ENCODE measurements around the gene CNGA2.

Gene CNGA2

DNA sequence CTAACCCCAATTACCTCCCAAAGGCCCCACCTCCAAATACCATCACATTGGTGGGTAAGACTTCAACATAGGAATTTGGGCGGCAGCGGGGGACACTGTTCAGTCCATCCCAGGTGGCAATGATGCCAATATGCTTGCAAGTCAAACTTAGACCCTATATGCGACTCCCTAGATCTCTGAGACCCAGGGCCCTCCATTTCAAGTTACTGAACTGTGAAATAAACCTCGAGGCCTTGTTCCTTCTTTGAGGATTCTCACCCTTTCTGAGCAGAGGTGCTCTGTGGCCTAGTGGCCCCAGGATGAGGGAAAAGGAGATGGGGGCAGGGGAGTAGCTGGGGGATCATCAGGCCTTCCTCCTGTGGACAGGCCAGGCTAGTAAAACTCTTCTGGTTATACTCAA is 44.7 kb downstream of the CNGA2 start:
- no peak overlapping the region for H3K9ac ChIP-seq (ENCODE audit: low read depth, low read length, poor library complexity)
- no peak overlapping the region for H3K14ac ChIP-seq (ENCODE audit: low read length)
- H3K79me1 ChIP-seq (ENCODE audit: low read depth, low read length), result no peaks in the 10 kb centered on the region
- H3K23ac ChIP-seq (ENCODE audit: low read depth, low read length, poor library complexity), result no peak overlapping the region
- WGBS, 2 donors (ENCODE audit: extremely low coverage in 2 of 2, insufficient read length in 2 of 2, insufficient replicate concordance in 1 of 2), result no CpG with 5 or more reads among the region's 4 CpGs
- H3K36me3 ChIP-seq (replicated peaks in 1 of 2; ENCODE audit: control insufficient read depth in 2 of 2, insufficient read depth in 2 of 2, low read length in 2 of 2), result no peaks in the 10 kb centered on the region
- peaks cover 0 to 17% (median 0%) of the 10 kb centered on the region in 3 experiments for H3K27me3 ChIP-seq (ENCODE audit: control insufficient read depth in 3 of 3, insufficient read depth in 3 of 3, low read depth in 1 of 3, low read length in 3 of 3)
- DNase-seq (ENCODE audit: low spot score), result no peak
- no peak overlapping the region for H2BK15ac ChIP-seq (ENCODE audit: low read length)
- no peaks in the 10 kb centered on the region for H3K4me1 ChIP-seq (ENCODE audit: control insufficient read depth in 2 of 2, insufficient read depth in 1 of 2, low read depth in 1 of 2, low read length in 2 of 2)
- H3K4me2 ChIP-seq (ENCODE audit: insufficient read depth, low read length, poor library complexity, severe bottlenecking), result no peak overlapping the region
- H3K27ac ChIP-seq (replicated peaks; ENCODE audit: low read length), result no peak overlapping the region
- no peak overlapping the region for H2AK5ac ChIP-seq (ENCODE audit: low read depth, low read length)
- no peak overlapping the region for H4K8ac ChIP-seq (ENCODE audit: low read depth, low read length)
- H2BK120ac ChIP-seq (ENCODE audit: low read depth, low read length), result no peak overlapping the region
- H3K4ac ChIP-seq (ENCODE audit: low read length), result no peak overlapping the region
- H2BK5ac ChIP-seq (ENCODE audit: low read length), result no peak overlapping the region
- no peak overlapping the region for H4K91ac ChIP-seq (ENCODE audit: low read depth, low read length, poor library complexity)
- no peak overlapping the region for H3K4me3 ChIP-seq (ENCODE audit: low read length in 2 of 2)
- no peak overlapping the region for H3K18ac ChIP-seq (ENCODE audit: low read length)
- H2AFZ ChIP-seq (ENCODE audit: low read length), result no peak overlapping the region
- H2BK12ac ChIP-seq (ENCODE audit: low read length), result no peak overlapping the region
- no peaks in the 10 kb centered on the region for H3K9me3 ChIP-seq (replicated peaks in 1 of 2; ENCODE audit: control insufficient read depth in 2 of 2, insufficient read depth in 1 of 2, low read depth in 1 of 2, low read length in 2 of 2)

- Histone ChIP-seq H3K4ac (ENCODE audit: low read length) (no peak overlapping the region), H3K14ac (ENCODE audit: low read length) (no peak overlapping the region), H3K23ac (ENCODE audit: low read depth, low read length, poor library complexity) (no peak overlapping the region), H4K91ac (ENCODE audit: low read depth, low read length, poor library complexity) (no peak overlapping the region), H3K27ac (replicated peaks; ENCODE audit: low read length) (no peak overlapping the region), H2AFZ (ENCODE audit: low read length) (no peak overlapping the region), H3K18ac (ENCODE audit: low read length) (no peak overlapping the region), H3K4me3 (ENCODE audit: low read length in 2 of 2) (no peak overlapping the region), H3K4me2 (ENCODE audit: insufficient read depth, low read length, poor library complexity, severe bottlenecking) (no peak overlapping the region), H3K79me1 (ENCODE audit: low read depth, low read length) (no peaks in the 10 kb centered on the region), H2BK5ac (ENCODE audit: low read length) (no peak overlapping the region), H2BK15ac (ENCODE audit: low read length) (no peak overlapping the region), H2AK5ac (ENCODE audit: low read depth, low read length) (no peak overlapping the region), H3K36me3 (replicated peaks in 1 of 2; ENCODE audit: control insufficient read depth in 2 of 2, insufficient read depth in 2 of 2, low read length in 2 of 2) (no peaks in the 10 kb centered on the region), H3K27me3 (ENCODE audit: control insufficient read depth in 3 of 3, insufficient read depth in 3 of 3, low read depth in 1 of 3, low read length in 3 of 3) (peaks cover 0 to 14% (median 0%) of the 10 kb centered on the region in 3 experiments), H3K9me3 (replicated peaks in 1 of 2; ENCODE audit: control insufficient read depth in 2 of 2, insufficient read depth in 1 of 2, low read depth in 1 of 2, low read length in 2 of 2) (no peaks in the 10 kb centered on the region), H4K8ac (ENCODE audit: low read depth, low read length) (no peak overlapping the region), H3K4me1 (ENCODE audit: control insufficient read depth in 2 of 2, insufficient read depth in 1 of 2, low read depth in 1 of 2, low read length in 2 of 2) (no peaks in the 10 kb centered on the region), H2BK12ac (ENCODE audit: low read length) (no peak overlapping the region), H3K9ac (ENCODE audit: low read depth, low read length, poor library complexity) (no peak overlapping the region), H2BK120ac (ENCODE audit: low read depth, low read length) (no peak overlapping the region)
- WGBS, 2 donors (ENCODE audit: extremely low coverage in 2 of 2, insufficient read length in 2 of 2, insufficient replicate concordance in 1 of 2), result no CpG with 5 or more reads among the region's 4 CpGs
- no peak for DNase-seq (ENCODE audit: low spot score)
Measured at GRCh38 chrX:151780621-151781020, 46.1 kb downstream of the CNGA2 start.

- no peak overlapping the region for H2AK5ac ChIP-seq (ENCODE audit: low read depth, low read length)
- H3K4me2 ChIP-seq (ENCODE audit: insufficient read depth, low read length, poor library complexity, severe bottlenecking), result no peak overlapping the region
- H2BK120ac ChIP-seq (ENCODE audit: low read depth, low read length), result no peak overlapping the region
- no peak overlapping the region for H2BK15ac ChIP-seq (ENCODE audit: low read length)
- H3K23ac ChIP-seq (ENCODE audit: low read depth, low read length, poor library complexity), result no peak overlapping the region
- H4K91ac ChIP-seq (ENCODE audit: low read depth, low read length, poor library complexity), result no peak overlapping the region
- no peak overlapping the region for H3K14ac ChIP-seq (ENCODE audit: low read length)
- no peak overlapping the region for H2AFZ ChIP-seq (ENCODE audit: low read length)
- no peak overlapping the region for H3K4me3 ChIP-seq (ENCODE audit: low read length in 2 of 2)
- H3K18ac ChIP-seq (ENCODE audit: low read length), result no peak overlapping the region
- no peaks in the 10 kb centered on the region for H3K4me1 ChIP-seq (ENCODE audit: control insufficient read depth in 2 of 2, insufficient read depth in 1 of 2, low read depth in 1 of 2, low read length in 2 of 2)
- H3K79me1 ChIP-seq (ENCODE audit: low read depth, low read length), result no peaks in the 10 kb centered on the region
- H3K9ac ChIP-seq (ENCODE audit: low read depth, low read length, poor library complexity), result no peak overlapping the region
- no peaks in the 10 kb centered on the region for H3K9me3 ChIP-seq (replicated peaks in 1 of 2; ENCODE audit: control insufficient read depth in 2 of 2, insufficient read depth in 1 of 2, low read depth in 1 of 2, low read length in 2 of 2)
- no CpG with 5 or more reads among the region's 6 CpGs for WGBS, 2 donors (ENCODE audit: extremely low coverage in 2 of 2, insufficient read length in 2 of 2, insufficient replicate concordance in 1 of 2)
- peaks cover 0 to 3% (median 0%) of the 10 kb centered on the region in 3 experiments for H3K27me3 ChIP-seq (ENCODE audit: control insufficient read depth in 3 of 3, insufficient read depth in 3 of 3, low read depth in 1 of 3, low read length in 3 of 3)
- H2BK5ac ChIP-seq (ENCODE audit: low read length), result no peak overlapping the region
- no peak overlapping the region for H4K8ac ChIP-seq (ENCODE audit: low read depth, low read length)
- no peak for DNase-seq (ENCODE audit: low spot score)
- H3K4ac ChIP-seq (ENCODE audit: low read length), result no peak overlapping the region
- no peaks in the 10 kb centered on the region for H3K36me3 ChIP-seq (replicated peaks in 1 of 2; ENCODE audit: control insufficient read depth in 2 of 2, insufficient read depth in 2 of 2, low read length in 2 of 2)
- no peak overlapping the region for H3K27ac ChIP-seq (replicated peaks; ENCODE audit: low read length)
- H2BK12ac ChIP-seq (ENCODE audit: low read length), result no peak overlapping the region
Measured at GRCh38 chrX:151789179-151789800, 54.7 kb downstream of the CNGA2 start.

DNA sequence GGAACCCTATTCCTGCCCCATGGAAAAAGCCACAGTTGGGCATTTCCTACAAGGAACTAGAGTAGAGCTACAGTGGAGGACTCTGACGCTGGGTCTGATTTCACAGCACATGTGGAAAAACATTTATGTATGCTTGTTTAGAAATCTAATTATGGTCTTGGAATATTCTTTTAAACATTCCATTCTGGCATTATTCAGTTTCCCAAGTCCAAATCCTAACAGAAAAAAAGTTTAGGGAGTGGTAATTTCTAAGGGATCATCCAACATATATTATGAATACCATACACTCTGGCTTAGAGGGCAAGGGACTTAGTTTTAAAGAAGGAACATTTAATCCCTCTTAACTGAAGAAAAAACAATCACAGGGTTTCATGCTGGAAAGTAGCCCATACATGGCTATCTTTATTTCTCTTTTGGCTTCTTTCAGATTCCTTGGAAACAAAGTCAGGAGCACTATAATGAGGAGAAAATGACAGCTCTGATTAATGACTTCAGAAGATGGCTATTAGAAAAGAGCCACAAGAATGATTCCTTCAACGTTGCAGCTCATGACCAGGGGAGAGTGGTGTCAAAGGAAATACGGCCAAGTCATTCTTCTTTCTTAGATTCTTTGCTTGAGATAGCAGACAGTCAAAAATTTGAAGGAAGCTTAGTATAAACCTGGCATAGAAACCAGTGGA is 56.1 kb downstream of the CNGA2 start:
- Histone ChIP-seq H2BK5ac (ENCODE audit: low read length) (no peak overlapping the region), H3K9me3 (replicated peaks in 1 of 2; ENCODE audit: control insufficient read depth in 2 of 2, insufficient read depth in 1 of 2, low read depth in 1 of 2, low read length in 2 of 2) (no peaks in the 10 kb centered on the region), H3K79me1 (ENCODE audit: low read depth, low read length) (no peaks in the 10 kb centered on the region), H3K27me3 (ENCODE audit: control insufficient read depth in 3 of 3, insufficient read depth in 3 of 3, low read depth in 1 of 3, low read length in 3 of 3) (peaks cover 0 to 2% (median 0%) of the 10 kb centered on the region in 3 experiments), H3K18ac (ENCODE audit: low read length) (no peak overlapping the region), H3K4ac (ENCODE audit: low read length) (no peak overlapping the region), H3K4me1 (ENCODE audit: control insufficient read depth in 2 of 2, insufficient read depth in 1 of 2, low read depth in 1 of 2, low read length in 2 of 2) (no peaks in the 10 kb centered on the region), H4K91ac (ENCODE audit: low read depth, low read length, poor library complexity) (no peak overlapping the region), H2BK120ac (ENCODE audit: low read depth, low read length) (no peak overlapping the region), H3K4me3 (ENCODE audit: low read length in 2 of 2) (no peak overlapping the region), H3K14ac (ENCODE audit: low read length) (no peak overlapping the region), H2AK5ac (ENCODE audit: low read depth, low read length) (no peak overlapping the region), H2BK12ac (ENCODE audit: low read length) (no peak overlapping the region), H3K4me2 (ENCODE audit: insufficient read depth, low read length, poor library complexity, severe bottlenecking) (no peak overlapping the region), H3K36me3 (replicated peaks in 1 of 2; ENCODE audit: control insufficient read depth in 2 of 2, insufficient read depth in 2 of 2, low read length in 2 of 2) (no peaks in the 10 kb centered on the region), H3K9ac (ENCODE audit: low read depth, low read length, poor library complexity) (no peak overlapping the region), H4K8ac (ENCODE audit: low read depth, low read length) (no peak overlapping the region), H2AFZ (ENCODE audit: low read length) (no peak overlapping the region), H3K23ac (ENCODE audit: low read depth, low read length, poor library complexity) (no peak overlapping the region), H2BK15ac (ENCODE audit: low read length) (no peak overlapping the region), H3K27ac (replicated peaks; ENCODE audit: low read length) (no peak overlapping the region)
- no peak for DNase-seq (ENCODE audit: low spot score)
- no CpG with 5 or more reads among the region's 3 CpGs for WGBS, 2 donors (ENCODE audit: extremely low coverage in 2 of 2, insufficient read length in 2 of 2, insufficient replicate concordance in 1 of 2)

All from neuronal stem cell (in vitro differentiated cells).